Umbilical cord (tissue), 2 donors: Measurements from ENCODE around the gene ZNF648. TPM values are rescaled to one million over a fixed set of nuclear protein-coding genes. Genes with fewer than 3 reads are reported as not detected.
"Not testable (repeated sequence)": the region's sequence is repeated elsewhere in the genome, so short reads cannot be mapped to it uniquely, and the experiment has no call there.

Source experiments
- DNase-seq: peaks from one replicate; pipeline ENCODE4 v3.0.0-alpha.2; 2015; ENCODE audit warnings: low spot score
- total RNA-seq: library from RNA; depleted of rRNA; stranded (reverse); fragments of >200 nt; gene quantifications from one replicate; pipeline ENCODE4 v1.2.3, GENCODE V29; 2014; ENCODE audit warnings: low replicate concordance; ENCODE audit not compliant: insufficient read depth

ZNF648 gene
- total RNA-seq, 1 donor from 2014 or later, result not detected

- DNase-seq, result peak; percentile 97
These were observed 31.9 kb downstream of the ZNF648 start for GRCh38 chr1:182029379-182030331.

- no peak for DNase-seq
These were observed 32.5 kb downstream of the ZNF648 start for GRCh38 chr1:182029002-182029378.

- no peak for DNase-seq
These were observed 46.2 kb downstream of the ZNF648 start for GRCh38 chr1:182015360-182015759.

- DNase-seq, result not testable (repeated sequence)
These were observed 50.6 kb downstream of the ZNF648 start for GRCh38 chr1:182010800-182011370.

- not testable (repeated sequence) for DNase-seq
These were observed 56.1 kb downstream of the ZNF648 start for GRCh38 chr1:182005398-182005797.

GRCh38 chr1:182004601-182005000, 56.9 kb downstream of the ZNF648 start:
- no peak for DNase-seq
